OCI-LY3 (cell line): ENCODE results near the gene BBS2.

ENCODE experiments used
- EZH2phosphoT487 ChIP-seq: fragments of 200-600 bp; shearing (Covaris generic); IDR thresholded peaks from 2 replicates; pipeline ENCODE4 v1.6.1; 2018; ENCODE audit warnings: antibody characterized with exemption, mixed run types, low read depth
- TF ChIP-seq, protein P1 (sequence below): fragments of 200-600, 300-600 bp; sonication (generic); IDR thresholded peaks from 2 replicates; pipeline ENCODE4 v1.5.1; 2014; ENCODE audit warnings: antibody characterized with exemption, low read length, low read depth

DNA sequence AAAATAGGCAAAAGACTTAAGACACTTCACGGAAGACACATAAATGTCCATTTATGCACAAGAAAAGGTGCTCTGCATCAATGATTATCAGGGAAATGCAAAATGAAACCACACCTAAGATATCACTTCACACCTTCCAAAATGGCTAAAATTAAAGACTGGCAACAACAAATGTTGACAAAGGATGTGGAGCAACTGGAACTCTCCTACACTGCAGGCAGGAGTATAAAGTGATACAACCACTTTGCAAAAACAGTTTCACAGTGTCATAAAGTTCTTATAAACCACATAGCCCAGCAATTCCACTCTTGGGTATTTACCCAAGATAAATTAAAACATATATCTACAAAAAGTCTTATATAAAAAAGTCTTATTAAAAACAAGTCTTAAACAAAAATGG is 7.8 kb downstream of the BBS2 start:
- TF ChIP-seq, protein P1, sequence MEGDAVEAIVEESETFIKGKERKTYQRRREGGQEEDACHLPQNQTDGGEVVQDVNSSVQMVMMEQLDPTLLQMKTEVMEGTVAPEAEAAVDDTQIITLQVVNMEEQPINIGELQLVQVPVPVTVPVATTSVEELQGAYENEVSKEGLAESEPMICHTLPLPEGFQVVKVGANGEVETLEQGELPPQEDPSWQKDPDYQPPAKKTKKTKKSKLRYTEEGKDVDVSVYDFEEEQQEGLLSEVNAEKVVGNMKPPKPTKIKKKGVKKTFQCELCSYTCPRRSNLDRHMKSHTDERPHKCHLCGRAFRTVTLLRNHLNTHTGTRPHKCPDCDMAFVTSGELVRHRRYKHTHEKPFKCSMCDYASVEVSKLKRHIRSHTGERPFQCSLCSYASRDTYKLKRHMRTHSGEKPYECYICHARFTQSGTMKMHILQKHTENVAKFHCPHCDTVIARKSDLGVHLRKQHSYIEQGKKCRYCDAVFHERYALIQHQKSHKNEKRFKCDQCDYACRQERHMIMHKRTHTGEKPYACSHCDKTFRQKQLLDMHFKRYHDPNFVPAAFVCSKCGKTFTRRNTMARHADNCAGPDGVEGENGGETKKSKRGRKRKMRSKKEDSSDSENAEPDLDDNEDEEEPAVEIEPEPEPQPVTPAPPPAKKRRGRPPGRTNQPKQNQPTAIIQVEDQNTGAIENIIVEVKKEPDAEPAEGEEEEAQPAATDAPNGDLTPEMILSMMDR, result no peak
- TF ChIP-seq EZH2phosphoT487, result no peak
